T-cell (primary cell): ENCODE results near the gene GGTA1. TPM values are rescaled to one million over a fixed set of nuclear protein-coding genes. Genes with fewer than 3 reads are reported as not detected.

ENCODE experiments used
- ATAC-seq, 4 experiments: fragments of 200-7000 bp in 3 of 4; fragments of 150-1000 bp in 1 of 4; cut with Tn5 transposase; replicated peaks in 1 of 4; 1 replicate in 3 of 4; 2 replicates in 1 of 4; pipeline ENCODE4 v1.10.0; 2021; ENCODE audit warnings: moderate library complexity in 3 of 4, mild to moderate bottlenecking in 2 of 4, moderate number of reproducible peaks in 1 of 4
- CTCF ChIA-PET, 2 donors: fragments of 300-600 bp; sonication (Branson Sonifier 250); formaldehyde crosslinking; loops; one replicate each; lab custom pipeline; 2022; ENCODE audit warnings: antibody characterized with exemption in 2 of 2; lab: Charles Lee
- POLR2A ChIA-PET, 2 donors: fragments of 300-600 bp; sonication (Branson Sonifier 250); formaldehyde crosslinking; loops; one replicate each; lab custom pipeline; 2022; ENCODE audit warnings: antibody characterized with exemption in 2 of 2; lab: Charles Lee
- DNase-seq, 35 experiments: peaks; one replicate each; pipeline versions ENCODE4 v3.0.0 to v3.0.0-alpha.2; 2013 to 2023
- H3K27ac ChIP-seq: one replicate; pipeline ENCODE4 v1.5.1; 2013; ENCODE audit warnings: low read length
- H3K27me3 ChIP-seq, 2 experiments: replicated peaks in 1 of 2; 1 replicate in 1 of 2; 2 replicates in 1 of 2; pipeline versions ENCODE4 v1.6.1 to v1.7.0; 2013; ENCODE audit warnings: low read length in 1 of 2, mixed read lengths in 1 of 2; ENCODE audit not compliant: control insufficient read depth in 2 of 2, insufficient read depth in 2 of 2; ENCODE audit errors: extremely low read depth in 1 of 2
- H3K36me3 ChIP-seq, 2 donors: 1 replicate in 1 of 2; 2 replicates in 1 of 2; pipeline versions ENCODE4 v1.6.1 to v1.7.0; 2013; ENCODE audit warnings: low read length in 1 of 2; ENCODE audit not compliant: control insufficient read depth in 2 of 2, insufficient read depth in 1 of 2; ENCODE audit errors: extremely low read depth in 1 of 2
- H3K4me1 ChIP-seq, 2 experiments: 1 replicate in 1 of 2; 2 replicates in 1 of 2; pipeline versions ENCODE4 v1.6.1 to v1.7.0; 2013; ENCODE audit warnings: low read length in 2 of 2, mixed read lengths in 1 of 2; ENCODE audit not compliant: insufficient read depth in 2 of 2, control insufficient read depth in 1 of 2; ENCODE audit errors: extremely low read depth in 1 of 2
- H3K4me3 ChIP-seq, 2 donors: 1 replicate in 1 of 2; 2 replicates in 1 of 2; pipeline versions ENCODE4 v1.5.1 to v1.7.0; 2013; ENCODE audit warnings: mild to moderate bottlenecking in 2 of 2, low read length in 1 of 2, moderate library complexity in 1 of 2; ENCODE audit not compliant: control insufficient read depth in 1 of 2; ENCODE audit errors: extremely low read depth in 1 of 2
- H3K9me3 ChIP-seq: 2 replicates; pipeline ENCODE4 v1.7.0; 2013
- H3K27ac Mint-ChIP-seq, 2 donors: one replicate each; pipeline ENCODE4 v1.8.0; 2020 to 2021; ENCODE audit warnings: mild to moderate bottlenecking in 2 of 2, mixed read lengths in 2 of 2
- H3K27me3 Mint-ChIP-seq, 2 donors: one replicate each; pipeline ENCODE4 v1.8.0; 2021 to 2022; ENCODE audit warnings: mixed read lengths in 2 of 2
- H3K36me3 Mint-ChIP-seq: one replicate; pipeline ENCODE4 v1.8.0; 2021; ENCODE audit warnings: mixed read lengths
- H3K4me1 Mint-ChIP-seq, 3 donors: one replicate each; pipeline ENCODE4 v1.8.0; 2020 to 2022; ENCODE audit warnings: mixed read lengths in 3 of 3, mild to moderate bottlenecking in 1 of 3
- H3K4me3 Mint-ChIP-seq, 3 donors: one replicate each; pipeline ENCODE4 v1.8.0; 2020 to 2022; ENCODE audit warnings: mild to moderate bottlenecking in 3 of 3, mixed read lengths in 3 of 3, moderate library complexity in 3 of 3
- H3K9me3 Mint-ChIP-seq, 3 donors: one replicate each; pipeline ENCODE4 v1.8.0; 2020 to 2022; ENCODE audit warnings: mixed read lengths in 3 of 3
- WGBS: methylation state at CpG from one replicate; pipeline ENCODE4 v1.1.5; 2013; ENCODE audit warnings: missing lambda C conversion rate; ENCODE audit not compliant: insufficient coverage; 5-methylcytosine and 5-hydroxymethylcytosine counted together
- total RNA-seq, 35 experiments: library from RNA in 6 of 35; stranded (reverse) in 6 of 35; fragments of 120-200 nt in 1 of 35; gene quantifications; one replicate each; pipeline versions ENCODE4 v1.2.1 to v1.2.4 and lab custom pipeline; 2013 to 2026

GGTA1 gene
- total RNA-seq, 5 donors from 2014 or later (not counting 1 experiment from before 2014, with no cell fraction given): not detected

DNA sequence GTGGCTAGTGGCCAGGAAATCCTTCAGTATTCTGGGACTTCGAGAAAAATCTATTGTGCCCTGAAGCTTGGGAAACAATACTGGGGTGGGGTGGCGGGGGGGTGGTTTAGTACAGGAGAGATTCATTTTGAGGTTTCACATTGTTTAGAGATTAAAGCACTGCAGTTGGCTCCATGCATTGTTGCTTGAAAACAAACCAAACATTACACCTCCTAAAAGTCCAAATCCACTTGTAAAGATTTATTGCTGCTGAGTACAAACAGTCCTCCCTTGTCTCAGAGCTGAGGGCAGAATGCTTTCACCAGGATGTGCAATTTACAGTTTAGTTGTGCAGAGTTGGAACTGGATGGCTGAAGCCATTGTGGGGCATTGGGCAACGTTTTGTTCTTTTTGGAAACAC is 49.4 kb downstream of the GGTA1 start:
- Histone ChIP-seq H3K9me3 (no peaks in the 10 kb centered on the region), H3K27ac (no peak overlapping the region), H3K27me3 (peaks cover 0 to 12% of the 10 kb centered on the region in 2 experiments), H3K4me1 (peaks cover 0 to 3% of the 10 kb centered on the region in 2 experiments), H3K4me3 (no peak overlapping the region), H3K36me3 (no peaks in the 10 kb centered on the region)
- Mint-ChIP-seq H3K4me1 (peaks cover 8 to 10% (median 9%) of the 10 kb centered on the region in 3 donors), H3K36me3 (no peaks in the 10 kb centered on the region), H3K4me3 (no peak overlapping the region), H3K27me3 (peaks cover 16 to 21% of the 10 kb centered on the region in 2 donors), H3K27ac (no peak overlapping the region), H3K9me3 (no peaks in the 10 kb centered on the region)
- POLR2A ChIA-PET: no interaction called here
- ATAC-seq (no peak), DNase-seq (no peak)
- CTCF ChIA-PET: no interaction called here
- WGBS: 43% methylated on average over 1 of the region's 3 CpGs

DNA sequence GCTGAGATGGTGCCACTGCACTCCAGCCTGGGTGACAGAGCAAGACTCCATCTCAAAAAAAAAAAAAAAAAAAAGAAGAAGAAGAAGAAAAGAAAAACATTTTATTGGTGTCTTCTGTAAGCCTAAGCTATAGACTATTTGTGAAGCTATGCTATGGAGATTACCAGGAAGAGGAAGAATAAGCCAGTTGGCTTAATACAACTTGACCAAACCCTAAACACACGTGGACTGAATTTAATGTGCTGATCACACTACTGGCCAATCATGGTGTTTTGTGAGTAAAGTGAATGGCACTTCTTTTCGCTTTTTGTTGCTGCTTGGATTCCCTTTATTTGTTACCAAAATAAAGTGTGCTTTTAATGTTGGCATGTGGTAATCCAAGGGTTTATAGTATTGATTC is 49.9 kb downstream of the GGTA1 start:
- Mint-ChIP-seq H3K27me3 (peaks cover 16 to 21% of the 10 kb centered on the region in 2 donors), H3K27ac (no peak overlapping the region), H3K4me3 (no peak overlapping the region), H3K4me1 (peaks cover 6 to 9% (median 7%) of the 10 kb centered on the region in 3 donors), H3K36me3 (no peaks in the 10 kb centered on the region), H3K9me3 (no peaks in the 10 kb centered on the region)
- ATAC-seq: no peak
- Histone ChIP-seq H3K4me3 (no peak overlapping the region), H3K27me3 (peaks cover 0 to 12% of the 10 kb centered on the region in 2 experiments), H3K9me3 (no peaks in the 10 kb centered on the region), H3K36me3 (no peaks in the 10 kb centered on the region), H3K27ac (no peak overlapping the region), H3K4me1 (peaks cover 0 to 3% of the 10 kb centered on the region in 2 experiments)
- POLR2A ChIA-PET: no interaction called here
- WGBS: no CpG with 5 or more reads among the region's 2 CpGs
- no peak for DNase-seq
- CTCF ChIA-PET: no interaction called here

DNA sequence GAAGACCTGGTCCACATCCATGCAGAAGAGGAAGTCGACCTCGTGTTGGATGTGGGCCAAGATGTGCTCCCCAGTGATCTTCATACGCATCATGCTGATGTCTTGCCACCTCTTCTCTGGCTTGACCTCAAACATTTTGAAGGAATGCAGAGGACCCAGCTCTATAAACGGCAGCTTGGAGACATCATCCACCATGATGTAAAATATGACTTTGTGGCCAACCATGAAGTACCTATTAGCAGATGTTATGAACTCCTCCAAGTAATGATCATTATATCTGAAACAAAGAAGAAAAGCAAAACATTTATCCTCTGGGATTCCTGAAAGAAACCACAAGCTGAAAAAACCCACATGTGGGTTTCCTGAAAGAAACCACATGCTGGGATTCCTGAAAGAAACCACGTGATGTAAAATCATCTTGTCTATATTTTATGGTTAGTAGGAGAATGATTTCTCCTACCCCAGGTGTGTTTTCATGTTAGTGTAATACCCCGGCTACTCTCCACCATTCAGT is 52.3 kb downstream of the GGTA1 start:
- ChIA-PET CTCF (no interaction called here), POLR2A (no interaction called here)
- no peak for ATAC-seq
- Mint-ChIP-seq H3K9me3 (no peaks in the 10 kb centered on the region), H3K36me3 (no peaks in the 10 kb centered on the region), H3K27me3 (peaks cover 13 to 15% of the 10 kb centered on the region in 2 donors), H3K27ac (peak overlapping the region in 1 of 2 donors; percentile 27), H3K4me3 (no peak overlapping the region), H3K4me1 (peaks cover 6 to 9% (median 7%) of the 10 kb centered on the region in 3 donors)
- H3K4me3 ChIP-seq: no peak overlapping the region
- DNase-seq: no peak
- 55% methylated on average over 3 of the region's 6 CpGs for WGBS
- peaks cover 0 to 3% of the 10 kb centered on the region in 2 experiments for H3K4me1 ChIP-seq
- H3K27me3 ChIP-seq: no peaks in the 10 kb centered on the region
- no peaks in the 10 kb centered on the region for H3K9me3 ChIP-seq
- H3K27ac ChIP-seq: no peak overlapping the region
- H3K36me3 ChIP-seq: no peaks in the 10 kb centered on the region

DNA sequence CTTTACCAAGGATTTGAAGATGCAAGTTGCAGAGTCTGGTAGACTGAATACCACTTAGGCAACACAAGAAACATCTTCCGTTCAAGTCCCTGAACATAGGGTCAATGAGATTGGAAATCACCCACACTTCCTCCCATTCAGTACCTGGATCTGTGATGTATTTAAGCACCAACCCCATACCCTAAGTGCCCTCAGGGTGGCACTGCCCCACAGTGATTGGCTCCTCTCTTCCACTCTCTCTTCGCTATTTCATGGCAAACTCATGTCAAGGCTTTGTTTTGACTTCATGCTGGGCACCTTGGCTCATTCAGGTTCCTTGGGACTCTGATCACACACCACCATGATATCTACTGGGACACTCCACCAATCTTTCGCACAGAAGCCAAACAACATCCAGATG is 53.7 kb downstream of the GGTA1 start:
- peaks cover 13 to 15% of the 10 kb centered on the region in 2 donors for H3K27me3 Mint-ChIP-seq
- CTCF ChIA-PET: no interaction called here

DNA sequence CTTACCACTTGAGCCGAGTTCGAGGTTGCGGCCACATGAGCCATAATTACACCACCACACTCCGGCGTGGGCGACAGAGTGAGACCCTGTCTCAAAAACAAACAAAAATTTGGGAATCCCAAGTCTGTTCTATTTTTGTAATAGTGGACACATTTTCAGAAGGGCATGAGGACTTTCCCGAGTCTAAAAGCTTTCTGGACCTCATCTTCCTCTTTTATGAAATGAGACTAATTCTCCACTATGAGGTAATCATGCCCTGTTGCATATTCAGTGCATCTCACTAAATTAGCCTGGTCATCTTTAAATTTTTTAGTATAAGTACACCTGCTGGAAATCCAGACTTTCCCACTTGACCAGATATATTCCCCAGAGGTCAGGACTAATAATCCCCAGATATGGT is 55.7 kb downstream of the GGTA1 start:
- Histone ChIP-seq H3K27ac (no peak overlapping the region), H3K9me3 (no peaks in the 10 kb centered on the region), H3K4me1 (peaks cover 0 to 3% of the 10 kb centered on the region in 2 experiments), H3K36me3 (no peaks in the 10 kb centered on the region), H3K27me3 (no peaks in the 10 kb centered on the region), H3K4me3 (no peak overlapping the region)
- H3K27me3 Mint-ChIP-seq: peaks cover 13 to 15% of the 10 kb centered on the region in 2 donors
- ChIA-PET POLR2A (no interaction called here), CTCF (no interaction called here)
- no CpG with 5 or more reads among the region's 7 CpGs for WGBS
- DNase-seq (no peak), ATAC-seq (no peak)
- H3K9me3 Mint-ChIP-seq: no peaks in the 10 kb centered on the region
- H3K4me3 Mint-ChIP-seq: no peak overlapping the region
- H3K27ac Mint-ChIP-seq: no peak overlapping the region
- H3K4me1 Mint-ChIP-seq: peaks cover 6 to 9% (median 7%) of the 10 kb centered on the region in 3 donors
- H3K36me3 Mint-ChIP-seq: no peaks in the 10 kb centered on the region

More for the DNA sequence above, 53.7 kb downstream of the GGTA1 start:
- Histone ChIP-seq H3K27me3 (no peaks in the 10 kb centered on the region), H3K4me3 (no peak overlapping the region), H3K4me1 (peaks cover 0 to 3% of the 10 kb centered on the region in 2 experiments), H3K27ac (no peak overlapping the region), H3K36me3 (no peaks in the 10 kb centered on the region), H3K9me3 (no peaks in the 10 kb centered on the region)
- POLR2A ChIA-PET: no interaction called here
- ATAC-seq (peak in 1 of 4 experiments; percentile 30), DNase-seq (peak in 1 of 35 experiments; percentile 3)
- no peak overlapping the region for H3K27ac Mint-ChIP-seq
- H3K4me3 Mint-ChIP-seq: no peak overlapping the region
- 83% methylated on average over 2 of the region's 3 CpGs for WGBS
- no peaks in the 10 kb centered on the region for H3K36me3 Mint-ChIP-seq
- peaks cover 6 to 9% (median 7%) of the 10 kb centered on the region in 3 donors for H3K4me1 Mint-ChIP-seq
- no peaks in the 10 kb centered on the region for H3K9me3 Mint-ChIP-seq

DNA sequence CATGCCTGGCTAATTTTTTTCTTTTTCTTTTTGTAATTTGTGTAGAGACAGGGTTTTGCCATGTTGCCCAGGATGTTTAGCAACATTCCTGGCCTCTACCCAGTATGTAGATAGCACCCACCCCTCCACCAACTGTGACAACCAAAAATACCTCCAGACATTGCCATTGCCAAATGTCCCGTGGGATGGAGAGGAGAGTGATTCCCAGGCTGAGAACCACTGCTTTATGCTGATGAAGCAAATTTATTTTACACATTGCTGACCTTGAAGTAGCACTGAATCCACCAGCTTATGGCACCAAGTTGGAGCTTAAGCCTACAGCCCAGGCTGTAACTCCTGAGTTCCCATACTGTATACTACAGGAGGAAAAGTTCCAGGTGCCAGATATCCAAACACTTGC is 58.5 kb downstream of the GGTA1 start:
- Mint-ChIP-seq H3K27me3 (peaks cover 5 to 6% of the 10 kb centered on the region in 2 donors), H3K27ac (no peak overlapping the region), H3K4me3 (no peak overlapping the region), H3K36me3 (no peaks in the 10 kb centered on the region), H3K9me3 (no peaks in the 10 kb centered on the region), H3K4me1 (no peaks in the 10 kb centered on the region)
- WGBS: no CpG with 5 or more reads among the region's 1 CpG
- DNase-seq: no peak
- ChIA-PET POLR2A (no interaction called here), CTCF (no interaction called here)
- Histone ChIP-seq H3K36me3 (no peaks in the 10 kb centered on the region), H3K27me3 (no peaks in the 10 kb centered on the region), H3K9me3 (no peaks in the 10 kb centered on the region), H3K4me1 (no peaks in the 10 kb centered on the region), H3K27ac (no peak overlapping the region), H3K4me3 (no peak overlapping the region)
- ATAC-seq: no peak
